ENCODE results near the gene CEP350.

The CEP350 gene

GRCh38 chr1:180070286-180070685 lies 115.7 kb downstream of the CEP350 start:
- DNase-seq: no peak

GRCh38 chr1:180071759-180072158 lies 117.1 kb downstream of the CEP350 start:
- DNase-seq: no peak

- DNase-seq: no peak
Observed at GRCh38 chr1:180080439-180080838, 125.8 kb downstream of the CEP350 start.

GRCh38 chr1:180081474-180081873 lies 126.9 kb downstream of the CEP350 start:
- no peak for DNase-seq

GRCh38 chr1:180083164-180083563 lies 128.6 kb downstream of the CEP350 start:
- no peak for DNase-seq

- no peak for DNase-seq
Observed at GRCh38 chr1:180084867-180085266, 130.3 kb downstream of the CEP350 start.

- DNase-seq: no peak
Observed at GRCh38 chr1:180085331-180085730, 130.7 kb downstream of the CEP350 start.

- no peak for DNase-seq
Observed at GRCh38 chr1:180092931-180093650, 138.5 kb downstream of the CEP350 start.

GRCh38 chr1:180094705-180095295 lies 140.2 kb downstream of the CEP350 start:
- DNase-seq: no peak

- no peak for DNase-seq
Observed at GRCh38 chr1:180096584-180097325, 142.1 kb downstream of the CEP350 start.

GRCh38 chr1:180097326-180097605 lies 142.7 kb downstream of the CEP350 start:
- no peak for DNase-seq

- DNase-seq: no peak
Observed at GRCh38 chr1:180101411-180101810, 146.8 kb downstream of the CEP350 start.

- no peak for DNase-seq
Observed at GRCh38 chr1:180103819-180104218, 149.2 kb downstream of the CEP350 start.

GRCh38 chr1:180112091-180112490 lies 157.5 kb downstream of the CEP350 start:
- DNase-seq: no peak

- no peak for DNase-seq
Observed at GRCh38 chr1:180112984-180113647, 158.5 kb downstream of the CEP350 start.

GRCh38 chr1:180114396-180114945 lies 159.9 kb downstream of the CEP350 start:
- no peak for DNase-seq

- DNase-seq: no peak
Observed at GRCh38 chr1:180116964-180117763, 162.6 kb downstream of the CEP350 start.

- no peak for DNase-seq
Observed at GRCh38 chr1:180117764-180118116, 163.1 kb downstream of the CEP350 start.

- no peak for DNase-seq
Observed at GRCh38 chr1:180119837-180120236, 165.2 kb downstream of the CEP350 start.

GRCh38 chr1:180123463-180123936 lies 168.9 kb downstream of the CEP350 start:
- no peak for DNase-seq

GRCh38 chr1:180130651-180131050 lies 176.0 kb downstream of the CEP350 start:
- DNase-seq: no peak

GRCh38 chr1:180131510-180131909 lies 176.9 kb downstream of the CEP350 start:
- no peak for DNase-seq

- DNase-seq: no peak
Observed at GRCh38 chr1:180133193-180133592, 178.6 kb downstream of the CEP350 start.
